Stimulated activated CD8-positive, alpha-beta memory T cell treated with anti-CD3 and anti-CD28 coated beads, Interleukin-2, amount 100 ng/mL, for 48 hours (primary cell): ENCODE results near the gene CACNG6.

Experiments
- DNase-seq, 2 donors: peaks; one replicate each; pipeline ENCODE4 v3.0.0-alpha.2; 2020; ENCODE audit warnings: low read depth in 2 of 2

Gene CACNG6

DNA sequence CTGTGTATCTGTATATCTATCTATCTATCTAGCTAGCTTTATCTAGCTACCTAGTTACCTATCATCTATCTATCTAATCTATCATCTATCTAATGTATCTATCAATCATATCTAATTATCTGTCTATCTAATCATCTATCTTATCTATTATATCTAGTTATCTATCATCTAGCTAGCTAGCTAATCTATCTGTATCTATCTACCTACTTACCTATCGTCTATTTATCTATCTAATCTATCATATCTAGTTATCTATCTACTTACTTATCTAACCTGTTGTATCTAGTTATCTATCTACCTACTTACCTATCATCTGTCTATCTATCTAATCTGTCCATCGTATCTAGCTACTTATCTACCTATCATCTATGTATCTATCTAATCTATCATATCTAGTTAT lies 54.3 kb downstream of the CACNG6 start:
- no peak for DNase-seq

DNA sequence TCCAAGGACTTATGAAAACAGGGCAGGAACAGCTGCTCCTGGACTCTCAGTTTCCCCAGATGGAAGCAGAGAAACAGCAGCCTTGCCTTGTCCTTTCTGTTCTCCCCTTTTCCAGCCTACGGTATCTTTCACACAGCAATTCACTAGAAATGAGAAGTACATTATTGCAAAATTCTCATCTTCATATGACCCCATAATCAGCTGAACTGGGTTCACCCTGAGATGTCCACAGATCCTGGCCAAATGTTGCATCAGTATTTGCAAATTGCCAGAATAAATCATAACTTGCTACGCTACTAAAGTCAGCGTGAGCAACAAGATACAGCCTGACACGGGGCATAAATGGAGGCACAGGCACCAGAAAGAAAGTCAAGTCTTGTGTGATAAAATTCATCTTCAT lies 56.2 kb downstream of the CACNG6 start:
- DNase-seq: no peak
